Activated effector memory CD4-positive, alpha-beta T cell treated with Interleukin-2 at 50 U/mL for 16 hours (primary cell): Measurements from ENCODE around the gene PODXL2.

Source experiments
- DNase-seq: peaks from one replicate; pipeline ENCODE4 v3.0.0-alpha.2; 2020

PODXL2 gene

GRCh38 chr3:127656906-127657305 is 27.9 kb downstream of the PODXL2 start:
- no peak for DNase-seq

- DNase-seq = no peak
These were observed 29.2 kb downstream of the PODXL2 start for GRCh38 chr3:127658234-127658633.

GRCh38 chr3:127660621-127661251 is 31.8 kb downstream of the PODXL2 start:
- DNase-seq = no peak

GRCh38 chr3:127661600-127661999 is 32.6 kb downstream of the PODXL2 start:
- DNase-seq = no peak

DNA sequence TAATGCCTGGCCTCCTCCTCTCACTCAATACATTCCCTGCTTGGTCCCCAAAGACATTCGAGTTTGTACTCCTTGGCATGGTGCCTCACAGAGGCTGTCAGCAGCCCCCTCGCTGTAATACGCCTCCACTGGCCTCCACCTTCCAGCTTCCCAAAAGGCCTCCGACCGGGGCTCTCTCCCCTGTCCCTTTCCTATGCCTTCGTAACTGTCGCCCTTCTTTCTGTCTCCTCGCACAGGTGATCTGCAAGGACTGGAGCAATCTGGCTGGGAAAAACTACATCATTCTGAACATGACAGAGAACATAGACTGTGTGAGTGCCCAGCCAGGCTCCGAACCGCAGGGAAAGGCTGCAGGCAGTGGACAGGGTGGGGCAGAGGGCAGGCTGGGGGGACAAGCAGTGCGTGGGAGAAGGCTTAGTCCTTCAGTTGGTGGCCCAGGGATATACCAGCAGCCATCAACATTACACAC is 33.0 kb downstream of the PODXL2 start:
- DNase-seq = no peak

DNA sequence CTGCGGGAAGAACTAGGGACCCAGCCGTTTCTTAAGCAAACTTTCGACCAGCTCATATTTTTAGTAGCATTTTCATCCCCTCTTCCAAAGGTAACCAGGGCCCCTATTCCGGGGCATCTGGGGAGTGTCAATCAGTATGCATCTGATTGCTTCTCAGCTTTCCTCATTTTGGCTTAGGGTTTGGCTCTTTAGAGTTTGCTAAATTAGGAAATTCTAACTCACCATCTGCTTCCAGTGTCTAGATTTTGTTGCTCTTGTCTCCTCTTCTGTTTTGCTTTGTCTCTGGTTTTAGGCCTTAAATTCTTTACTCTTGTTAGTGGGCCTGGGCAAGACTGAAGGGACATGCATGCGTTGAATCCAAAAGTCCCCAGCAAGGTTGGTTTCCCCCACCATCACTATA is 34.2 kb downstream of the PODXL2 start:
- no peak for DNase-seq

DNA sequence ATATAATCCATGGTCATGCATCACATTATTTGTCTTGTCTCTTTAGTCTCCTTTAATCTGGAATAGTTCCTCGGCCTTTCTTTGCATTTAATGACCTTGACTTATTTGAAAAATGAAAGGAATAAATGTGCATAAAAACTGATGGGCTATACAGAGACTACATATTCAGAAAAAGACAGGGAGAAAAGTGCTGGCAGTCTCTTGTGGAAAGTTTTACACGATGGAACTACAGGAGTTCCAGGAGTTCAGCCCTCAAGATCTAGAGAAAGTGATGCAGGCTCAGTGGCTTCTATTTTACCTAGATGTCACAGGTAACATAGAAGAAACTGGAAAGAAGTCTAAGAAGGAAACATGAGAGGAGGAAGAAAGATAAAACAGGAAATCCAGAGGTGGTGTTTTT is 36.2 kb downstream of the PODXL2 start:
- DNase-seq = no peak

DNA sequence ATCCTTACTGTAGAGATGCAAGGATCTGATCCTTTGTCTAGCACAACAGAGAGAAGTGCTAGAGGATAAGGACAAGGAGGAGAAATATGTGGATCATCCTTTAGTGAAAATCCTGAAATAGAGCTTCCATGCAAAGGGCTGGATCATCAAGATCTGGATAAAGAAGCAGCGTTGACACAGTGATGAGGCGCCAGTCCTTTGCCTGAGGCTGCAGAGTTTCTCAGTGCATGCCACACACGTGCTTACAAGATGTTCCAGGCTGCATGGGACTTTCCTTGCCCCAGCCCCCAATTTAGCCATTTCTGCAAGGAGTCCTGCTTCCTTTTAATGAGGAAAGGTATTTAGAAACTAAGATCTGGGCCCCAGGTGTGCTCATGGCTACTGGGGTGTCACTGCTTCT is 36.6 kb downstream of the PODXL2 start:
- DNase-seq = no peak

- no peak for DNase-seq
These were observed 37.7 kb downstream of the PODXL2 start for GRCh38 chr3:127666676-127667075.

DNA sequence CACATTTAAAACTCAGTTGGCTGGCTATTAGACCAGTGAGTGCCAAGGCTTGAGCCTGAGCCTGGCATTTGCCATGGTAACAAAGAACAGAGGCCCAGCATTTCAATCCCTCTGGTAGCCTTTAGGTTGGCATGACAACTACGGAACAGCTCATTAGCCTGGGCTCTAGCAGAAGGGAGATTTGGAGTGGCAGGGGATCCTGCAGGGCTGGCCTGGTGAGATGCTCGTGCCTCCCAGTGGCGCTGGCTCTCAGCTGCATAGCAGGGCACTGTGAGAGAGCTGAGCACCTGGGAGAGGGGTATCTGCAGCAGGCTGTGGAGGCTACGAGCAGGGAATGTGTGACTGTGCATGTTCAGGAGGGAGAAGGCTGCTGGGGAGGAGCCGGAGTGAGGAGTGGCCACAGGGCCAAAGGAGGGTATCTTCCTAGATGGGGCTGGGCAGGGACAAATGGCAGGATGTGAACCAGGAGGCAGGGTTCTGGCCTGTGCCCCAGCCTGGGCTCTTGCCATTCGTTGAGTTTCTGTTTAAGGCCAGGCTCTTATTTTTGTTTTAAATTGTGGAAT is 38.2 kb downstream of the PODXL2 start:
- DNase-seq = no peak

DNA sequence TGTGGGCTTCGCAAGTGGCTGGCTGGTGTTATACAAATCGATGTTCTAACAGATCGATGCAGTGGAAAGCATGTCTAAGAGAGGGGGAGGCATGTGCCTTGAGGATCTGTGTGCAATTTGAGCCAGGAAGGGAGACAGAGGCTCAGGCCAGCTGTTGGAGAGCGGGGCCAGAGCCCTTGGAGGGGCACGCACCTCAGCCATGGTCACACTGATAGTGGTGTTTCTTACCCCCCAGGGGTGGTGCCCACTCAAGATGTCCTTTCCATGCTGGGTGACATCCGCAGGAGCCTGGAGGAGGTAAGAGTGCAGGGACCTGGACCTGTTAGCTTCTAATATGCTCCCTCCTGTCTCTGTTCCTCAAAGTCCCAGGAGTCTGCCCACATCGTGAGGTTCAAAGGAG is 39.9 kb downstream of the PODXL2 start:
- DNase-seq = no peak

- DNase-seq = no peak
These were observed 40.7 kb downstream of the PODXL2 start for GRCh38 chr3:127669541-127670228.

- no peak for DNase-seq
These were observed 41.2 kb downstream of the PODXL2 start for GRCh38 chr3:127670229-127670559.

DNA sequence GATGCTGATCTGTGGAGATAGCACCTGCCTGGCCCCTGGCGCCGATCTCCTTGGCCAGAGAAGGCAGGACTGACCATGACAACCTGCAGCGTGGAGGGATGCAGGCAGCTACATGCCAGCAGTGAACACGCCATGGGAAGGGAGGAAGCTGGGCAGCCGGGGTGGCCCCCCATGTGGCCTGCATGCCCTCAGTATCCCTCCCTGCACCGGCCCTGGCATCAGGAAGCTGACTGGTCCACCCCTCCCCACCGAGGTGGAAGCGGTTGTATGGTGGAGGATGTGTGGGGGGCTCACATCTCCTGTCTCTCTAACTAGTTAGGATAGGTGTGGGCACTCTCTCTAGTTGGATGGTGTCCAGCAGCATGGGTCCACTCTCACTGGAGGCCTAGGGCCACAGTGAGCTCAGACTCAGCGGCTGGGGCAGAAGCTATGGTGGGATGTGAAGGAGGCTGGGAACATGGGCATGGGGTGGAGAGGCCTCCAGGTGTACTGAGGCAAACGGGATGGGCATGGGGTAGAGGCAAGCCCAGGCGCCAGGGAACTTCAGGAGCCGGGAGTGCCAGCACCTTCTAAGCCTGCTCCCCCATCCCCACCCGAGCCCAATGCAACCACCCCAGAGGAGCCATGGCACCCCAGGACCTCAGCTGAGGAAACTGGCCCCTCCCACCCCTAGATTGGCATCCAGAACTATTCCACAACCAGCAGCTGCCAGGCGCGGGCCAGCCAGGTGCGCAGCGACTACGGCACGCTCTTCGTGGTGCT is 42.0 kb downstream of the PODXL2 start:
- DNase-seq = no peak

GRCh38 chr3:127671523-127672428 is 42.8 kb downstream of the PODXL2 start:
- peak; percentile 16 for DNase-seq

DNA sequence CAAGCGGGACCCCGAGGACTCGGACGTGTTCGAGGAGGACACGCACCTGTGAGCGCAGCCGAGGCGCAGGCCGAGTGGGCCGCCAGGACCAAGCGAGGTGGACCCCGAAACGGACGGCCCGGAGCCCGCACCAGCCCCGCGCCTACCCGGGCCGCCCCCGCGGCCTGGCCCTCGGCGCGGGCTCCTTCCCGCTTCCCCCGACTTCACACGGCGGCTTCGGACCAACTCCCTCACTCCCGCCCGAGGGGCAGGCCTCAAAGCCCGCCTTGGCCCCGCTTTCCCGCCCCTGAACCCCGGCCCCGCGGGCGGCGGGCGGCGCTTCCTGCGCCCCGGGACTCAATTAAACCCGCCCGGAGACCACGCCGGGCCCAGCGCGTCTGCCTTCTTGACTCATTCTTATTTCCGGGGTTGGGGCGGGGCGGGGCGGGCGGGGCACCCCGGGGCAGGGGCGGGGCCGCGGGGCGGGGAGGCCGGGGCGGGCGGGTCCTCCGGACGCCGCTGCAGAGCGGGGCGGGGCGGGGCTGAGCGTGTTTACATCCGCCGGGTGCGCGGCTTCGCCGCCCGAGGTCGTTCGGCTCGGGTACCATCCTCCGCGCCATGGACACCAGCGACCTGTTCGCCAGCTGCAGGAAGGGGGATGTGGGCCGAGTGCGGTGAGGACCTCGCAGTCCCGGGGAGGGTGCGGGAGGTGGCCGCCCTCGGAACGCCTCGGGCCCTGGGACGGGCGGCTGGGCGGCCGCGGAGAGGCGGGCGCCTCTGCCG is 43.6 kb downstream of the PODXL2 start, which contains the start of gene ABTB1:
TSS of gene ABTB1 (plus strand) at position 524 of the 762 bp plus-strand sequence. CDS start at position 598, 74 bp downstream.
- DNase-seq = peak; percentile 84

DNA sequence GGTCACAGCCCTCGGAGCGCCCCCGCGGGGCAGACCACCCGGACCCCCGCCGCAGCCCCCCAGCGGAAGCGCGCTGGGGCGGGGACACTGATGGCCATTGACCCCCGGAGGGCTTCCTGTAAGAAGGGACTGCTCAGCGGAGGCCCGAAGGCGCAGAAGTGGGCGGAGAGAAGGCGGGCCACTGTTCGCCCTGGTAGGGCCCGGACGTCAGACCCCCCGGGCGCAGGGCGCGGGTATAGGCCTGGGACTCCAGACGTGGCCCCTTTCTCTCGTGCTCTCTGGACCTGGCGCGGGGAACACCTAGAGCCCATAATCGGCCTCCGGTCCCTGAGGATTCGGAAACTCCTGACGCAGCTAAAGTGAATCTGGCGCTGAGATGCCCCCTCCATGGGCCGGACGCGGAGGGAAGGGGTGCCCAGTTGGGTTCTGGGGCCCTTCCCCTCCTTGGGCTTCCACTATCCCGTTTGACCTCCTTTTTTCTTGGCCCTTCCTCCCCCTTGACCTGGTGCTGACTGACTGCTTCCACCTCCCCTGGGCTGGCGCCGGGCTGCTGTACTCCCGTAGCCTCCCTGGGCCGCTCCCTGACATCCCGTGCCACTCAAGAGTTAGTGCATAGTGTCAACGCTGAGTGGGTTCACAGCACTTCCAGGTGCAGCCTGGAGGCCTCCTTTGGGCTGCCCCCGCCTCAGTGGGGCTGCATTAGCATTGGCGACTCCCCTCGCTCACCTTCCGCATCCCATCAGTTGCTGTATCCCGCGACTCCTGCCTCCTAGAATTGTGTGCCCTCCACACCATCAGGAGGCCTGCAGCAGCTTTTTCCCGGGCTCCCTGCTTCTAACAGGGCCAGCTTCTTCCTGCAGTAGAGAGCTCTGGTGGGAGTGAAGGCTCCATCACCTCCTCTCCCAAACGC is 44.5 kb downstream of the PODXL2 start:
- no peak for DNase-seq

DNA sequence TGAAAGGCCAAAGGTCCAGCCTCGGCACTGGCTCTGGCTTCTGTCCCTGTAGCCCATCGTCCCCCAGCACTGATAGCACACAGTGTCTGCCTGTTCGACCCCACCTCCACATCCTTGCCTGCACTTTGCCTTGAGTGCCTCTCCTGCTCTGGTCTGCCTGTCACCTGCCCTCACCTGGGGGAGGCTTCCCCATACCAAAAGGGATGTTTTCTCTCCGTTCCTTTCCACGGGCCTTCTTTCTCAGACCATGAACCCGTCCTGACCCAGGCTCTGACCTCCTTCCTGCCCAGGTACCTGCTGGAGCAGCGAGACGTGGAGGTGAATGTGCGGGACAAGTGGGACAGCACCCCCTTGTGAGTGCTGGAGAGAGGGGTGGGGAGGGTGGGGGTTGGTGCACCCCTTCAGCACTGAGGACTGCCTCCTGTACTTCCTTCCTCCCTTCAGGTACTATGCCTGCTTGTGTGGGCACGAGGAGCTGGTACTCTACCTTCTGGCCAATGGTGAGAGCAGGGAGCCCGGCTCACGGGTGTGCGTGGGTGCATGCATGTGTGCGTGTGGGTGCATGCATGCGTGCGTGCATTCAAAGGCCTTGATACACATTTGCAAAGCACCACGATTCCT is 45.2 kb downstream of the PODXL2 start:
- DNase-seq = no peak

- no peak for DNase-seq
These were observed 45.8 kb downstream of the PODXL2 start for GRCh38 chr3:127674790-127675189.
